ENCODE results near the gene CTXND1.

CTXND1 gene

DNA sequence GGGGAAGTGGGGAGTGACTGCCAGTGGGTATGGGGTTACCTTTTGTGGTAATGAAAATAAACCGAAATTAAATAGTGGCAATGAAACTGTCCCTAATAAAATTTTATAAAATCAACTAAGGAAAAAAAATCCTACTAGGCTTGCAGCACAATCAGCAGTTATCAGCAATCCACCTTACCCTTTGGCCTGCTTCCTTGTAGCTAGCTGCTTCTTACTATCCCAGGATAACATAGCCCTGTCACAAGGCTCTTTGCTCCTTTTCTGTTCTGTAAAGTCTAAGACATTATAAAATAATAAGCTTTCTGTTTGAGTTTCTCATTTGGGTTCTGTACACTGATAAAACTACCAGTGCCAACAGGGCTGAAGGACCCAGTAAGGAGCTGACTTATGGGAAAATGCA is 23.0 kb upstream of the CTXND1 start:
- no peaks in the 10 kb centered on the region for H3K9me2 ChIP-seq (replicated peaks; ENCODE audit: insufficient read depth, low read length)
- no peak for DNase-seq
- no peak overlapping the region for H2AFZ ChIP-seq (ENCODE audit: low read length)

GRCh38 chr15:80274554-80274953 is 22.5 kb upstream of the CTXND1 start:
- H2AFZ ChIP-seq (ENCODE audit: low read length) = no peak overlapping the region
- TF ChIP-seq EZH2phosphoT487 (IDR thresholded peaks at IDR 0.05; ENCODE audit: low read length) = no peak
- TF ChIP-seq, protein P1, sequence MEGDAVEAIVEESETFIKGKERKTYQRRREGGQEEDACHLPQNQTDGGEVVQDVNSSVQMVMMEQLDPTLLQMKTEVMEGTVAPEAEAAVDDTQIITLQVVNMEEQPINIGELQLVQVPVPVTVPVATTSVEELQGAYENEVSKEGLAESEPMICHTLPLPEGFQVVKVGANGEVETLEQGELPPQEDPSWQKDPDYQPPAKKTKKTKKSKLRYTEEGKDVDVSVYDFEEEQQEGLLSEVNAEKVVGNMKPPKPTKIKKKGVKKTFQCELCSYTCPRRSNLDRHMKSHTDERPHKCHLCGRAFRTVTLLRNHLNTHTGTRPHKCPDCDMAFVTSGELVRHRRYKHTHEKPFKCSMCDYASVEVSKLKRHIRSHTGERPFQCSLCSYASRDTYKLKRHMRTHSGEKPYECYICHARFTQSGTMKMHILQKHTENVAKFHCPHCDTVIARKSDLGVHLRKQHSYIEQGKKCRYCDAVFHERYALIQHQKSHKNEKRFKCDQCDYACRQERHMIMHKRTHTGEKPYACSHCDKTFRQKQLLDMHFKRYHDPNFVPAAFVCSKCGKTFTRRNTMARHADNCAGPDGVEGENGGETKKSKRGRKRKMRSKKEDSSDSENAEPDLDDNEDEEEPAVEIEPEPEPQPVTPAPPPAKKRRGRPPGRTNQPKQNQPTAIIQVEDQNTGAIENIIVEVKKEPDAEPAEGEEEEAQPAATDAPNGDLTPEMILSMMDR (IDR thresholded peaks at IDR 0.05; ENCODE audit: low read length) = no peak
- H3K4me1 ChIP-seq (ENCODE audit: low read length) = no peaks in the 10 kb centered on the region
- H3K9me3 ChIP-seq (replicated peaks; ENCODE audit: insufficient read depth, low read length) = no peaks in the 10 kb centered on the region
- no peak overlapping the region for H3K9ac ChIP-seq (ENCODE audit: low read length)
- no peak for DNase-seq
- no peaks in the 10 kb centered on the region for H3K36me3 ChIP-seq (replicated peaks; ENCODE audit: insufficient read depth, low read length)
- no peaks in the 10 kb centered on the region for H3K79me2 ChIP-seq (ENCODE audit: low read length)
- no peaks in the 10 kb centered on the region for H3K9me2 ChIP-seq (replicated peaks; ENCODE audit: insufficient read depth, low read length)
- H3K4me3 ChIP-seq (ENCODE audit: low read length) = no peak overlapping the region
- no peaks in the 10 kb centered on the region for H3K27me3 ChIP-seq (replicated peaks; ENCODE audit: insufficient read depth, low read length)
- no peak overlapping the region for H3K27ac ChIP-seq (ENCODE audit: low read length)
- no peaks in the 10 kb centered on the region for H3F3A ChIP-seq (ENCODE audit: insufficient read depth, low read length)
- H4K20me1 ChIP-seq (ENCODE audit: insufficient read depth, low read length) = no peaks in the 10 kb centered on the region
- H3K4me2 ChIP-seq (ENCODE audit: low read depth, low read length) = no peak overlapping the region

More for the DNA sequence above, 23.0 kb upstream of the CTXND1 start:
- H3K79me2 ChIP-seq (ENCODE audit: low read length) = no peaks in the 10 kb centered on the region
- no peak overlapping the region for H3K4me2 ChIP-seq (ENCODE audit: low read depth, low read length)
- no peaks in the 10 kb centered on the region for H4K20me1 ChIP-seq (ENCODE audit: insufficient read depth, low read length)
- H3K27me3 ChIP-seq (replicated peaks; ENCODE audit: insufficient read depth, low read length) = no peaks in the 10 kb centered on the region
- H3K36me3 ChIP-seq (replicated peaks; ENCODE audit: insufficient read depth, low read length) = no peaks in the 10 kb centered on the region
- H3K9me3 ChIP-seq (replicated peaks; ENCODE audit: insufficient read depth, low read length) = no peaks in the 10 kb centered on the region
- H3K27ac ChIP-seq (ENCODE audit: low read length) = no peak overlapping the region
- H3F3A ChIP-seq (ENCODE audit: insufficient read depth, low read length) = no peaks in the 10 kb centered on the region
- no peak overlapping the region for H3K9ac ChIP-seq (ENCODE audit: low read length)
- no peak overlapping the region for H3K4me3 ChIP-seq (ENCODE audit: low read length)
- no peaks in the 10 kb centered on the region for H3K4me1 ChIP-seq (ENCODE audit: low read length)
- no peak for TF ChIP-seq EZH2phosphoT487 (IDR thresholded peaks at IDR 0.05; ENCODE audit: low read length)
- no peak for TF ChIP-seq EZH2 (optimal IDR thresholded peaks at IDR 0.05; ENCODE audit: low read depth, low read length)

GRCh38 chr15:80272987-80273386 is 21.0 kb upstream of the CTXND1 start:
- Histone ChIP-seq H3K4me1 (ENCODE audit: low read length) (no peaks in the 10 kb centered on the region), H3K27ac (ENCODE audit: low read length) (no peak overlapping the region), H3K9ac (ENCODE audit: low read length) (no peak overlapping the region), H4K20me1 (ENCODE audit: insufficient read depth, low read length) (no peaks in the 10 kb centered on the region), H3K79me2 (ENCODE audit: low read length) (no peaks in the 10 kb centered on the region), H3K4me3 (ENCODE audit: low read length) (no peak overlapping the region), H3F3A (ENCODE audit: insufficient read depth, low read length) (no peaks in the 10 kb centered on the region), H3K27me3 (replicated peaks; ENCODE audit: insufficient read depth, low read length) (no peaks in the 10 kb centered on the region), H2AFZ (ENCODE audit: low read length) (no peak overlapping the region), H3K9me3 (replicated peaks; ENCODE audit: insufficient read depth, low read length) (no peaks in the 10 kb centered on the region), H3K9me2 (replicated peaks; ENCODE audit: insufficient read depth, low read length) (no peaks in the 10 kb centered on the region), H3K4me2 (ENCODE audit: low read depth, low read length) (no peak overlapping the region), H3K36me3 (replicated peaks; ENCODE audit: insufficient read depth, low read length) (no peaks in the 10 kb centered on the region)
- TF ChIP-seq EZH2 (optimal IDR thresholded peaks at IDR 0.05; ENCODE audit: low read depth, low read length) (no peak), EZH2phosphoT487 (IDR thresholded peaks at IDR 0.05; ENCODE audit: low read length) (no peak)
- TF ChIP-seq, protein P1 (IDR thresholded peaks at IDR 0.05; ENCODE audit: low read length) = no peak
- no peak for DNase-seq

DNA sequence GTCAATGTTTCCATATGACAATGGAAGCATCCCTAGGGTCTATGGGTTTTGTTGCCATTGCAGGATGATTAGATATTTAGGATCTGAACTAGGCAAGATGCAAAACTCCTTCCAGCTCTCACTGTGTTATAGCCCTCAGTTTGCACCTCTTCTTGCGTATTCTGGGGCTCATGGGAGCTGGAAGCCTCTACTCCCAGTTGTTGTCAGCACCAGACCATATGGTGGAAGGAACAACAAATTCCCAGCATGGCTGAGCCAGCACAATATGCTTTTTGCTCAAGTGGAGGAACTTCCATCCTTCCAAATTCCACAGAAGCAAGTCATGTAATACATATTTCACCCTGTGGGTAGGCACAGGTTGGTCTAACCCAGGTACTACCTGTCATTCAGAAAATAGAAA is 18.5 kb upstream of the CTXND1 start:
- no peaks in the 10 kb centered on the region for H3K9me3 ChIP-seq (replicated peaks; ENCODE audit: insufficient read depth, low read length)
- H3K9ac ChIP-seq (ENCODE audit: low read length) = no peak overlapping the region
- H2AFZ ChIP-seq (ENCODE audit: low read length) = no peak overlapping the region
- no peak overlapping the region for H3K4me3 ChIP-seq (ENCODE audit: low read length)
- H3K27me3 ChIP-seq (replicated peaks; ENCODE audit: insufficient read depth, low read length) = no peaks in the 10 kb centered on the region
- H3K27ac ChIP-seq (ENCODE audit: low read length) = no peak overlapping the region
- no peaks in the 10 kb centered on the region for H3F3A ChIP-seq (ENCODE audit: insufficient read depth, low read length)
- H4K20me1 ChIP-seq (ENCODE audit: insufficient read depth, low read length) = no peaks in the 10 kb centered on the region
- DNase-seq = no peak
- H3K9me2 ChIP-seq (replicated peaks; ENCODE audit: insufficient read depth, low read length) = no peaks in the 10 kb centered on the region
- no peaks in the 10 kb centered on the region for H3K79me2 ChIP-seq (ENCODE audit: low read length)
- H3K4me2 ChIP-seq (ENCODE audit: low read depth, low read length) = no peak overlapping the region
- H3K36me3 ChIP-seq (replicated peaks; ENCODE audit: insufficient read depth, low read length) = no peaks in the 10 kb centered on the region
- TF ChIP-seq, protein P1 (IDR thresholded peaks at IDR 0.05; ENCODE audit: low read length) = no peak
- TF ChIP-seq EZH2phosphoT487 (IDR thresholded peaks at IDR 0.05; ENCODE audit: low read length) (no peak), EZH2 (optimal IDR thresholded peaks at IDR 0.05; ENCODE audit: low read depth, low read length) (no peak)
- H3K4me1 ChIP-seq (ENCODE audit: low read length) = no peaks in the 10 kb centered on the region
